Loucy (cell line): ENCODE results near the gene LNP1.

ENCODE experiments used
- EZH2phosphoT487 ChIP-seq: fragments of 200-600 bp; IDR thresholded peaks from 2 replicates; pipeline ENCODE4 v1.6.1; 2018; ENCODE audit warnings: antibody characterized with exemption, mild to moderate bottlenecking, moderate library complexity, borderline replicate concordance
- TF ChIP-seq, protein P1 (sequence below): fragments of 200-600 bp; sonication (generic); conservative IDR thresholded peaks from 2 replicates; pipeline ENCODE4 v1.5.1; 2014; ENCODE audit warnings: mild to moderate bottlenecking, antibody characterized with exemption, low read length

DNA sequence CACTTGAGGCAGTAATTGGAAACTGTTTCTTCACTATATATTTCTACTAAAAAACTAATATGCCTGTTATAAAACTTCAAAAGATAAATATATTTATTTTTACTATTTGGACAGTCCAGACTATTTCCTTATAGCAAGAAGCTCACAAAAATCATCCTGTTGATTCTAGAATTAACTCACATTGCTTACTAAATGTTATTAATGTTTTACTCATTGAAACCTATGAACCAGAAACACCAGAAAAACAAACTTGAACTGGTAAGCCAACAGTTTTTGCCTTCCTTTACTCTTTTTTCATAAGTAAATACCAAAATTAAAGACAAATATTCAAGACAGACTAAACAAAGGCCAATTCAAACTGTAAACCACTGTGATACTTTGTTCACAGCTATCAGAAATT lies 26.8 kb upstream of the LNP1 start:
- TF ChIP-seq, protein P1, sequence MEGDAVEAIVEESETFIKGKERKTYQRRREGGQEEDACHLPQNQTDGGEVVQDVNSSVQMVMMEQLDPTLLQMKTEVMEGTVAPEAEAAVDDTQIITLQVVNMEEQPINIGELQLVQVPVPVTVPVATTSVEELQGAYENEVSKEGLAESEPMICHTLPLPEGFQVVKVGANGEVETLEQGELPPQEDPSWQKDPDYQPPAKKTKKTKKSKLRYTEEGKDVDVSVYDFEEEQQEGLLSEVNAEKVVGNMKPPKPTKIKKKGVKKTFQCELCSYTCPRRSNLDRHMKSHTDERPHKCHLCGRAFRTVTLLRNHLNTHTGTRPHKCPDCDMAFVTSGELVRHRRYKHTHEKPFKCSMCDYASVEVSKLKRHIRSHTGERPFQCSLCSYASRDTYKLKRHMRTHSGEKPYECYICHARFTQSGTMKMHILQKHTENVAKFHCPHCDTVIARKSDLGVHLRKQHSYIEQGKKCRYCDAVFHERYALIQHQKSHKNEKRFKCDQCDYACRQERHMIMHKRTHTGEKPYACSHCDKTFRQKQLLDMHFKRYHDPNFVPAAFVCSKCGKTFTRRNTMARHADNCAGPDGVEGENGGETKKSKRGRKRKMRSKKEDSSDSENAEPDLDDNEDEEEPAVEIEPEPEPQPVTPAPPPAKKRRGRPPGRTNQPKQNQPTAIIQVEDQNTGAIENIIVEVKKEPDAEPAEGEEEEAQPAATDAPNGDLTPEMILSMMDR = no peak
- TF ChIP-seq EZH2phosphoT487 = no peak
